NCI-H510A (cell line): ENCODE measurements around the gene ZNF512.
"Not testable (repeated sequence)": the region's sequence is repeated elsewhere in the genome, so short reads cannot be mapped to it uniquely, and the experiment has no call there.

Source experiments
- DNase-seq: peaks from one replicate; lab custom pipeline; 2025; lab: John Stamatoyannopoulos, UW

The ZNF512 gene, protein sequence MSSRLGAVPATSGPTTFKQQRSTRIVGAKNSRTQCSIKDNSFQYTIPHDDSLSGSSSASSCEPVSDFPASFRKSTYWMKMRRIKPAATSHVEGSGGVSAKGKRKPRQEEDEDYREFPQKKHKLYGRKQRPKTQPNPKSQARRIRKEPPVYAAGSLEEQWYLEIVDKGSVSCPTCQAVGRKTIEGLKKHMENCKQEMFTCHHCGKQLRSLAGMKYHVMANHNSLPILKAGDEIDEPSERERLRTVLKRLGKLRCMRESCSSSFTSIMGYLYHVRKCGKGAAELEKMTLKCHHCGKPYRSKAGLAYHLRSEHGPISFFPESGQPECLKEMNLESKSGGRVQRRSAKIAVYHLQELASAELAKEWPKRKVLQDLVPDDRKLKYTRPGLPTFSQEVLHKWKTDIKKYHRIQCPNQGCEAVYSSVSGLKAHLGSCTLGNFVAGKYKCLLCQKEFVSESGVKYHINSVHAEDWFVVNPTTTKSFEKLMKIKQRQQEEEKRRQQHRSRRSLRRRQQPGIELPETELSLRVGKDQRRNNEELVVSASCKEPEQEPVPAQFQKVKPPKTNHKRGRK

DNA sequence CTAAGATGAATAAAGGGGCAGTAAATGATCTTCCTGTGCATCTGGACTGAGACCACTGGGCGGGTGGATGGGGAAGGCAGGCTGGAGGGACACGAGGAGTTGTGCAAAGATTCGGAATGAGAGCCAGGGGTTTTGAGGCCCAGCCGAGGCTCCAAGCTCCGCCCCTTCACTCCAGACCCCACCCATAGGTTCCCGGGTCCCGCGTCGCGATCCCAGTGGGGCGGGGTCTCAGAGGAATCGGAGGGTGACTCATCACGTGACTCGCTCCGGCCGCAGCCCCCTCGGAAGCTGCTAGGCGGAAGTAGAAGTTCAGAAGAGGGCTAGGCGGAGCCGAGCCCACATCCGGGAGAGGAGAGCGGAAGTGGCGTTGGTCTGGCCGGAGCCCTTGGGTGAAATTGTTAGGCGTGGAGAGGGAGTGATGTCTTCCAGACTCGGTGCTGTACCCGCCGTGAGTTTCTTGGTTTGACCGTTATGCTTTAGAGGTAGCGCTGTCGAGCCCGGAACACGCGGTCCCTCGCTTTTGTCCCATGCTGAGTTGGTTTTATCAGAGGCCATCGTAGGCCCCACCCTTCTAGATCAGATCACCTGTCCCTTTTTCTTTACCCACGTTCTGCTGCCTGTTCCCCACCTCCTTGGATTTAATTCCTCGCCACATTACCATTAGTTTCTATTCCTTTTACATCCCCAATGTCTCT, at the start of gene ZNF512:
TSS of gene ZNF512 (plus strand) at position 348 of the 695 bp plus-strand sequence. CDS start at position 419, 71 bp downstream.
- DNase-seq = peak; percentile 90

DNA sequence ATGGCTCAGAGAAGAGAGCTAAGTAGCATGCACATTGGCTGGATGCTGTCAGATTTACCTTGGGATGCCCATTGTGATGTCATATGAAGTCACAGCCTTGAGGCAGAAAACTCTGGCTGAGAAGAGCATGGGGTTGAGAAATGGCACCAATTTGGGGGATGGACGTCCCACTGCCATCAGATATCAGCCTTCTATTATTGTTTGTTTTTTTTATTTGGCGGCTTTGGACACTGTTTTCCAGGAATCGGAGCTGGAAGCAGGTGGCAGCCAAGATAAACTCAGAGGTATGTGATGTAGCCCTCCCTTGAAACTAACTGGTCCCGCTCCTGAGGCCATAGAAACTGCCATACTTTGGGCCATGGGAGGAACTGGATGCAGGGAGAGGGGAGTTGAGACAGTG, 45.6 kb upstream of the ZNF512 start:
- no peak for DNase-seq

DNA sequence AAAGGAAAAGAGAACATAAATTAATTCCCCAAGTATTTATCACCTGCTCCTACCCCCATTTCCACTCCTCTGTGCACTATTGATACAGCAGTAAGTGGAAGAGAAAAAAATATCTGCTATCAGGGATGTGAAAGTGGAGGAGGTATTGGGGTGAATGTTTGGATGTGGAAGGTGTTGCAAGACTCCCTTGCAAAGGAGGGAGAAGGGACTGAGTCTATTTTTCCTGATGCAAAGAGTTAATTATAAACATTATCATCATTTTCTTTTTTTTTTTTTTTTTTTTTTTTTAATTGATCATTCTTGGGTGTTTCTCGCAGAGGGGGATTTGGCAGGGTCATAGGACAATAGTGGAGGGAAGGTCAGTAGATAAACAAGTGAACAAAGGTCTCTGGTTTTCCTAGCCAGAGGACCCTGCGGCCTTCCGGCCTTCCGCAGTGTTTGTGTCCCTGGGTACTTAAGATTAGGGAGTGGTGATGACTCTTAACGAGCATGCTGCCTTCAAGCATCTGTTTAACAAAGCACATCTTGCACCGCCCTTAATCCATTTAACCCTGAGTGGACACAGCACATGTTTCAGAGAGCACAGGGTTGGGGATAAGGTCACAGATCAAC, 43.9 kb upstream of the ZNF512 start:
- not testable (repeated sequence) for DNase-seq

DNA sequence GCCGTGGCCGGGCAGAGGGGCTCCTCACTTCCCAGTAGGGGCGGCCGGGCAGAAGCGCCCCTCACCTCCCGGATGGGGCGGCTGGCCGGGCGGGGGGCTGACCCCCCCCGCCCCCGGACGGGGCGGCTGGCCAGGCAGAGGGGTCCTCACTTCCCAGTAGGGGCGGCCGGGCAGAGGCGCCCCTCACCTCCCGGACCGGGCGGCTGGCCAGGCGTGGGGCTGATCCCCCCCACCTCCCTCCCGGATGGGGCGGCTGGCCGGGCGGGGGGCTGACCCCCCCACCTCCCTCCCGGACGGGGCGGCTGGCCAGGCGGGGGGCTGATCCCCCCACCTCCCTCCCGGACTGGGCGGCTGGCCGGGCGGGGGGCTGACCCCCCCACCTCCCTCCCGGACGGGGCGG, 43.2 kb upstream of the ZNF512 start:
- DNase-seq = not testable (repeated sequence)

DNA sequence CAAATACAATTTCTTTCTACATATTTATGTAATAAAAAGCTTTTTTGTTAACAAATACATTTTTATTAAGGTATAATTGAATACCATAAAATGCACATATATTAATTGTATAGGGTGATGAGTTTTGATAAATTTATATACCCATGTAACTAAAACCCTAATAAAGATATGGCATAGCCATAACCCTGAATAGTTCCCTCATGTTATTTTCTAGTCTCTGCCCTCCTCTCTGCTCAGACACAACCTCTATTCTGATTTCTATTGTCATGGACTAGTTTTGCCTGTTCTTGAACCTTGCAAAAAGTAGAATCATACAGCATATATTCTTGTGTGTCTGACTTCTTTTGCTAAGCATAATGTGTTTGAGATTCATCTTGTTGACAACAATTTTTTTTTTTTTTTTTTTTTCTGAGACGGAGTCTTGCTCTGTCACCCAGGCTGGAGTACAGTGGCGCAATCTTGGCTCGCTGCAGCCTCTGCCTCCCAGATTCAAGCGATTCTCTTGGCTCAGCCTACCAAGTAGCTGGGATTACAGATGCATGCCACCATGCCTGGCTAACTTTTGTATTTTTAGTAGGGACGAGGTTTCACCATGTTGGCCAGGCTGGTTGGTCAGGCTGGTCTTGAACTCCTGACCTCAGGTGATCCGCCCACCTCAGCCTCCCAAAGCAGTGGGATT, 38.6 kb upstream of the ZNF512 start:
- no peak for DNase-seq

DNA sequence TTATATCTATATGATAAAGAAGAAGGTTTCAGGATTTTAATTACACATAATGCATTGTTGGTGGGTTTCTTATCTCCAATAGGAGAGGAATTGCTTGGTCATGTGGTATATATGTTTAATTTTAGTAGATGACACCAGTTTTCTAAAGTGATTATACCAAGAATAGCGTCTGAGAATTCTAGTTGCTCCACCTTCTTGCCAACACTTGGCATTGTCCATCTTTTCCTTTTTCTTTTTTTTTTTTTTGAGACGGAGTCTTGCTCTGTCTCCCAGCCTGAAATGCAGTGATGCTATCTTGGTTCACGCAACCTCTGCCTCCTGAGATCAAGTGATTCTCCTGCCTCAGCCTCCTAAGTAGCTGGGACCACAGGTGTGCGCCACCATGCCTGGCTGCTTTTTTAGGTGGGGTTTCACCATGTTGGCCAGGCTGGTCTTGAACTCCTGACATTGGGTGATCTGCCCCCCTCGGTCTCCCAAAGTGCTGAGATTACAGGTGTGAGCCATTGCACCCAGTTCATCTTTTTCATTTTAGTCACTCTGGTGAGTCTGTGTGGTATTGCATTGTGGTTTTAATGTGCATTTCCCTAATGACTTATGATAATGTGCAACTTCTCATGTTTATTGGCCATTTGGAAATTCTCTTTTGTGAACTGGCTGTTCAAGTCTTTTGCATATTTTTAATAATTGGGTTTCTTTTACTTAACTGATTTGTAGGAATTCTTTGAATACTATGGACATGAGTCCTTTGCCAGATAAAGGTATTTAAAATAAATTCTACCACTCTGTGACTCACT, 37.3 kb upstream of the ZNF512 start:
- no peak for DNase-seq

DNA sequence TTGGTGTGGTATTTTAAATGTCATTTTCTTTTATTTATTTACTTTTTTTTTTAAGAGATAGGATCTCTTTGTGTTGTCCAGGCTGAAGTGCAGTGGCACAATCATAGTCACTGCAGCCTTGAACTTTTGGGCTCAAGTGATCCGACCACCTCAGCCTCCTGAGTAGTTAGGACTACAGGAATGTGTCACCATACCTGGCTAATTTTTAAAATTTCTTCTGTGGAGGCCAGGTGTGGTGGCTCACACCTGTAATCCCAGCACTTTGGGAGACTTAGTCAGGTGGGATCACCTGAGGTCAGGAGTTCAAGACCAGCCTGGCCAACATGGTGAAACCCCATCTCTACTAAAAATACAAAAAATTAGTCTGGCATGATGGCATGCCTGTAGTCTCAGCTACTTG, 33.5 kb upstream of the ZNF512 start:
- DNase-seq = no peak

DNA sequence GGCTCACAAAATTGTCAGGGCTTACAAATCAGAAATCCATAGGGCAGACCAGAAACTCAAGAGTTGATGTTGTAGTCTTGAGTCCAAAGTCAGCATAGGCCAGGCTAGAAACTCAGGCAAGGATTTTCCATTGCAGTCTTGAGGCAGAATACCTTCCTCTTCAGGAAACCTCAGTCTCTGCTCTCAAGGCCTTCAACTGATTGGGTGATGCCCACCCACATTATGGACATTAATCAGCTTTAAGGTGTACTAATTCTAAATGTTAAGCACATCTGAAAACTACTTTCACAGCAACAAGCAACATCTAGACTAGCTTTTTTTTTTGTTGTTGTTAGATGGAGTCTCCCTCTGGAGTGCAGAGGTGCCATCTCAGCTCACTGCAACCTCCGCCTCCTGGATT, 31.3 kb upstream of the ZNF512 start:
- no peak for DNase-seq

DNA sequence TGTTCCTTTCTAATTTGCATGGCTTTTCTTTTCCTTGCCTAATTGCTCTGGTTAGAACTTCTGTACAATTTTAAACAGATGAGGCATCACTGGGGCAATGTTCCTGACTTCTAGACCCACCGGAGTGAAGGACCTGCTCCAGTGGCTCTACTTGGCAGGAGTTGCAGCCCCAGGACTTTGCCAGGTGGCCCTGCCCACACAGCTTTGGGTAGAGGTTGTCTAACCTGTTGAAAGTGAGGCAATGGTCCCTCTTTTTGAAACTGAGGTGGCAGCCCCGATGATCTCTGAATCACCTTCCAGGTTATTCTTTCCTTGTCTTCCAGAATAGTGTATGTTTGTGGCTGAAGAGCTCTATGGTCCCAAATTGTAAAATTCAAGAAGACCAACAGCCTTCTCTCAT, 29.9 kb upstream of the ZNF512 start:
- DNase-seq = no peak

DNA sequence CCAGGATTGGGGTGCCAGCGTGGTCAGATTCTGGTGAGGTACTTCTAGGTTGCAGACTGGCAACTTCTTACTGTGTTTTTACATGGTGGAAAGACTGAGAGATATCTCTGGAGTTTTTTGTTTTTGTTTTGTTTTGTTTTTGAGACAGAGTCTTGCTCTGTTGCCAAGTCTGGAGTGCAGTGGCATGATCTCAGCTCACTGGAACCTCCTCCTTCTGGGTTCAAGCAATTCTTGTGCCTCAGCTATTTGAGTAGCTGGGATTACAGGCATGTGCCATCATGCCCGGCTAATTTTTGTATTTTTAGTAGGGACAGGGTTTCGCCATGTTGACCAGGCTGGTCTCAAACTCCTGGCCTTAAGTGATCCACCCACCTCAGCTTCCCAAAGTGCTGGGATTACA, 28.4 kb upstream of the ZNF512 start:
- not testable (repeated sequence) for DNase-seq

DNA sequence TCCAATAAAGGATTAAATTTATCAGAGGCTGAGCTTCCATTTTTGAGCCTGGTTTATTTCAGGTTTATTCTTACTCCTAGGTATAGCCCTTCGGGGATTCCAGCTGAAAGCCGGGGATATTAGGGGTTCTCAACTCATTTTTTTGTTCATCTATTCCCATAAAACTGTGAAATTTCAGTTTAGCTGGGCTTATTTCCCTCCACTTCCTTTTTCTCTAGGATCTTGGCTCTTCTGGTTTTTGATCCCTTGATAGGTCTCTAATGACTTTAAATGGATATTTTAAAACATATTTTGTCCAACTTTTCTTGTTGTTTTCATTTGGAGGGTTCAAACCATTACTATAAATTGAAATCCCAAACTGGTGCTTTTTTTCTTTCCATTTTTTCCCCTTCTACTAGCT, 23.6 kb upstream of the ZNF512 start:
- no peak for DNase-seq

DNA sequence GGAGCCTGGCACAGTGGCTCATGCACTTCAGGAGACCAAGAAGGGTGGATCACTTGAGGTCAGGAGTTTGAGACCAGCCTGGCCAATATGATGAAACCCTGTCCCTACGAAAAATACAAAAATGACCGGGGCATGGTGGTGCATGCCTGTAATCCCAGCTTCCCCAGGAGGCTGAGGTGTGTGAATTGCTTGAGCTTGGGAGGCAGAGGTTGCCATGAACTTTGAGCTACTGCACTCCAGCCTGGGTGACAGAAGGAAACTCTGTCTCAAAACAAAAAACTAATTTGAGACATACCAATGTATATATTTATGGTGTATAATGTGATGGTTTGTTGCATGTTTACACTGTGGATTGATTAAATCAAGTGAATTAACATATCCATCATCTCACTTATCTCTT, 21.8 kb upstream of the ZNF512 start:
- DNase-seq = no peak

DNA sequence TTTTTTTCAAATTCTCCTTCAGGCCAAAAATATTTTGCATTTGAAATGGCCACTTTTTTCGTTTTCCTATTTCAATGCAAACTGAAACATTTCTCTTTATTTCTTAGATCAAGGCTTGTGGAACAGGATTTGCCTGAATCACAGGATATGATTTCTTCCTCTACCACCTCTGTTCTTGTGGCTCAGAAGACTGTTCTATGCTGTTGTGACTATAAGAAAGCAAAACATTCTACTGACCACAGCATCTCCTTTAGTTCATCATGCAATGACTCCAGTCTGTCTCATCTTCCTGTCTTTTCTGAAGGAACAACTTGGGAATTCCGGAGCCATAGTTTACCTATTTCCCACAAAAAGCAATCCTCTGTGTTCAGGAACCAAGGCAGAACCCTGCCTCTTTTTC, 16.2 kb upstream of the ZNF512 start:
- DNase-seq = no peak

DNA sequence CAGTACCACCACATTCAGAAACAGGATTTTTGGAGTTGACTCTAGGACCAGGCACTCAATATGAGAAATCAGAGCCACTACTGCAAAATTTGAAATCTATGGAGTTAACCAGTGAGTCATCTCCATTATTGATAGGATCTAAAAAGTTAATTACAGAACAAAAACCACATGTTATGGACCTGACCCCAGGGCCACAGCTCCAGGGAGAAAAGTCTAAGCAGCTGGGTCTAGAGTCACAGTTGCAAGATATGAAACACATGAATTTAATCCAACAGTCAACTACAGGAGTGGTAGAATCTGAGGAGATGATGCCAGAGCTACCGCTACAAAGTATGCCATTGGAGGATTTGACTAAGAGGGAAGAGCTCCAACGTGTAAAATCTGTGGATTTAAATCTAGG, 13.4 kb upstream of the ZNF512 start:
- no peak for DNase-seq

DNA sequence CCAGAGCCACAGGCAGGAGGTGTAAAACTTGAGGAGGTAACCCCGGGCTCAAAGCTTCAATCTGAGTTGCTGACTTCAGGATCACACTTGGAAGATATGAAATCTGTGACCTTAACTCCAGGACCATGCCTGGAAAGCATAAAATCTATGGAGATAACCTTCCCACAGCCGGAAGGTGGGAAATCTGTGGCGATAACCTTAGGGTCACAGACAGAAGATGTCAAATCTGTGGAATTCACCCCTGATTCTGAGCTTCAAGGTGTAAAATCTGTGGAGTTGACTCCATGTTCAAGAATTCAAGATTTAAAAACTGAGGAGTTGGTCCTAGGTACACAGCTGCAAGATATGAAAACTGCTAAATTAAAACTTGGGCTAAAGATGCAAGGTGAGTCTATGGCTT, 11.6 kb upstream of the ZNF512 start:
- no peak for DNase-seq

DNA sequence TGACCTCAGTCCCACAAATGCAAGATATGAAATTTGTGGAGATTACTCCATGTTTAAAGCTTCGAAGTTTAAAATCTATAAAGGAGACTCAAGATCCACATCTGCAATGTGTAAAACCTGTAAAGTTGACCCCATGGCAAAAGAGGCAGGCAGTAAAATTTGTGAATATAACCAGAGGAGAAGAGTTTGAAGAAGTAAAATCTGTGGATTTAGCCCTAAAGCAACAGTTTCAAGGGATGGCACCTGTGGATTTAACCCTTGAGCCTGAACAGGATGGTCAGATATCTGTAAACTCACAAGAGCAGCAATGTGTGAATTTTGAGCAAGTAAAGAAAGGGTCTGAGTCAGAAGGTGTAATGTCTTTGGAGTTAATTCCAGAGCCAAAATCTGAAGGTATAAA, 11.2 kb upstream of the ZNF512 start:
- DNase-seq = no peak

DNA sequence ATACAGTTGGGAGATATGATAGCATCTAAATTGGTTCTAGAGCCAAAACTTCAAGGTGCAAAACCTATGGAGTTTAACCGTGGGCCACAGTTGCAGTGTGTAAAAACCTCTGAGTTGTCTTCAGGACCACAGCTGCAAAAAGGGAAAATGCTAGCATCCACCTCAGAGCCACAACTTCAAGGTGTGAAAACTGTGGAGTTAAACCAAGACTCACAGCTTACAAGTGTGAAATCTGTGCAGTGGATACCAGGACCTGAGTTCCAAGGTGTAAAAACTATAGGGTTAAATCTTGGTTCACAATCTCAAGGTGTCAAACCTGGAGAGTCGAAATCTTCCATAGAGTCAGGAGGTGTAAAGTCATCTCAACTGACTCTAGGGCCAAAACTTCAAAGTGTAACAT, 10.4 kb upstream of the ZNF512 start:
- no peak for DNase-seq

DNA sequence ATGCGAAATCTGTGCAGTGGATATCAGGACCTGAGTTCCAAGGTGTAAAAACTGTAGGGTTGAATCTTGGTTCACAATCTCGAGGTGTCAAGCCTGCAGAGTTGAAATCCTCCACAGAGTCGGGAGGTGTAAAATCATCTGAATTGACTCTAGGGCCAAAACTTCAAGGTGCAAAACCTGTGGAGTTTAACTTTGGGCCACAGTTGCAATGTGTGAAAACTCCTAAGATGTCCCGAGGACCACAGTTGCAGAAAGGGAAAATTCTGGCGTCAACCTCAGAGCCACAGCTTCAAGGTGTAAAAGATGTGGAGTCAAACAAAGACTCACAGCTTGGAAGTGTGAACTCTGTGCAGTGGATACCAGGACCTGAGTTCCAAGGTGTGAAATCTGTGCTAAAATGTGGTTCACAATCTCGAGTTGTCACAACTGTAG, 9.8 kb upstream of the ZNF512 start:
- DNase-seq = no peak

DNA sequence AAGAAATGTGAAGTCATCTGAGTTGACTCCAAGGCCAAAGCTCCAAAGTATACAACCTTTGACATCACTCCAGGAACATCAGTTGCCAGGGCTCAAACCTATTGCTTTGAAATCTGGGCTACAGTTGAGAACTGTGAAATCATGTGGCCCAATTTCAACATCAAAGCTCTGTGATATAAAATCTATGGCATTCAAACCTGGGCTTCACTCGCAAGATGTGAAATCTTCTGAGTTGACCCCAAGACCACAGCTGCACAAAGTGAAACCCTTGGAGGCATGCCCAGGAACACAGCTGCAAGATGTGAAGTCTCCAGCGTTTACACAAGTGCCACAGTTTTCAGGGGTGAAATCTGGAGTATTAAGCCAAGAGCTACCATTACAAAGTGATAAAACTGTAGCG, 9.4 kb upstream of the ZNF512 start:
- DNase-seq = no peak

DNA sequence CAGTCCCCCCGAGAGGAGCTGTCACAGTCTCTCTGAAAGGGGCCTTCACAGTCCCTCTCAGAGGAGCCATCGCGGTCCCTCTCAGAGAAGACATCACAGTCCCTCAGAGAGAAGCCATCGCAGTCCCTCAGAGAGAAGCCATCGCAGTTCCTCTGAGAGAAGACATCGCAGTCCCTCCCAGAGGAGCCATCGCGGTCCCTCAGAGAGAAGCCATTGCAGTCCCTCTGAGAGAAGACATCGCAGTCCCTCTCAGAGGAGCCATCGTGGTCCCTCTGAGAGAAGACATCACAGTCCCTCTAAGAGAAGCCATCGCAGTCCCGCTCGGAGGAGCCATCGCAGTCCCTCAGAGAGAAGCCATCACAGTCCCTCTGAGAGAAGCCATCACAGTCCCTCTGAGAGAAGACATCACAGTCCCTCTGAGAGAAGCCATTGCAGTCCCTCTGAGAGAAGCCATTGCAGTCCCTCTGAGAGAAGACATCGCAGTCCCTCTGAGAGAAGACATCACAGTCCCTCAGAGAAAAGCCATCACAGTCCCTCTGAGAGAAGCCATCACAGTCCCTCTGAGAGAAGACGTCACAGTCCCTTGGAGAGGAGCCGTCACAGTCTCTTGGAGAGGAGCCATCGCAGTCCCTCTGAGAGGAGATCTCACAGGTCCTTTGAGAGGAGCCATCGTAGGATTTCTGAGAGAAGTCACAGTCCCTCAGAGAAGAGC, 1.3 kb upstream of the ZNF512 start:
- DNase-seq = no peak
